Measurements from ENCODE around the gene NECTIN2.
"Not testable (repeated sequence)": the region's sequence is repeated elsewhere in the genome, so short reads cannot be mapped to it uniquely, and the experiment has no call there.

NECTIN2 gene

DNA sequence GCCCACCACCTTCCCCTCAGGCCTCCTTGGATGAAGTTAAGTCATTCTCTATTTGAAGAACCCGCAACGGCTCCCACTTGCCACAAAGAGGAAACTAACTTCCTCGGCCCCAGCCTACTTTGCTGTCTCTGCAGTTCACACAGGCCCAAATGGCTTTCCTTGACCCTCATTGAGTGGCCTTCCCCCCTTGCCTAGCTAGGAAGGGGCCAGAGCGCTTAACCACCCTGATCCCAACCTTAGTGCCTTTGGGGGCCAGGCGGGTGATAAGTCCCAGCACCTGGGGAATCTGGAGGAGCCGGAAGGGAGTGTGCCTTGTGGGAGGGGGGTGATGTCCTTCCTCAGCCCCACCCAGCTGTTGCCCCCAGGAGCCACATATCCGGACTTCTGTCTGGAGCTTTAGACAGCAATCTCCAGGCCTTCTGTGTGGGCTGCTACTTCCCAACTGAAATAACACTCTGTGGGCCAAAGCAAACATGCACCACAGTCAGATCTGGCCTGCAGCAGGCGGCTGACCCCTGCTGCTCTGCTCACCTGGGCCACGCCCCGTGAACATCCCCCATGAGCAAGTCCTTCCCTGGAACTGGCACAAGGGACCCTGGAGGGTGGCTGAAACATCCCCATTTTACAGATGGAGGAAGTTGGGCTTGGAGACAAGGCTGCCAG, 10.5 kb downstream of the NECTIN2 start:
- no peak overlapping the region for H2AFZ ChIP-seq (ENCODE audit: low read depth, low read length)
- H3K4me1 ChIP-seq (ENCODE audit: control insufficient read depth, insufficient read depth, low read depth, low read length) = peaks cover 18% of the 10 kb centered on the region
- peak overlapping the region; percentile 44 for H2AK5ac ChIP-seq (ENCODE audit: low read length, severe bottlenecking)
- peaks cover 1 to 31% of the 10 kb centered on the region in 2 experiments for H3K36me3 ChIP-seq (ENCODE audit: control insufficient read depth in 1 of 2, insufficient read depth in 2 of 2, low read depth in 1 of 2, low read length in 2 of 2)
- peak overlapping the region; percentile 39 for H3K27ac ChIP-seq (ENCODE audit: low read length, poor library complexity, severe bottlenecking)
- 89% methylated on average over 10 of the region's 10 CpGs for WGBS
- no peak overlapping the region for H4K91ac ChIP-seq (ENCODE audit: low read length)
- no peak overlapping the region for H3K18ac ChIP-seq (ENCODE audit: low read depth in 1 of 2, low read length in 2 of 2)
- H3K27me3 ChIP-seq (ENCODE audit: control insufficient read depth in 1 of 2, insufficient read depth in 1 of 2, low read length in 2 of 2) = no peaks in the 10 kb centered on the region
- H2BK5ac ChIP-seq (ENCODE audit: low read depth, low read length, poor library complexity, severe bottlenecking) = no peak overlapping the region
- DNase-seq = no peak
- no peak overlapping the region for H3K23ac ChIP-seq (ENCODE audit: low read length in 2 of 2)
- H3K14ac ChIP-seq (ENCODE audit: low read length in 2 of 2) = no peak overlapping the region
- H4K8ac ChIP-seq (ENCODE audit: low read length) = no peak overlapping the region
- no peak overlapping the region for H2BK15ac ChIP-seq (ENCODE audit: low read depth, poor library complexity, severe bottlenecking)
- no peak overlapping the region for H2BK120ac ChIP-seq (ENCODE audit: low read depth, low read length)
- H3K4me2 ChIP-seq (ENCODE audit: low read length, poor library complexity, severe bottlenecking) = no peak overlapping the region
- H3K4ac ChIP-seq (ENCODE audit: low read depth in 1 of 2, low read length in 2 of 2) = no peak overlapping the region
- H3K9me3 ChIP-seq (ENCODE audit: control insufficient read depth, low read length) = no peaks in the 10 kb centered on the region
- H3K4me3 ChIP-seq (ENCODE audit: insufficient read depth in 1 of 2, low read depth in 1 of 2, low read length in 2 of 2) = no peak overlapping the region
- H3K9ac ChIP-seq (ENCODE audit: low read length) = no peak overlapping the region
- H2BK12ac ChIP-seq (ENCODE audit: low read length in 2 of 2) = no peak overlapping the region
- peaks cover 13% of the 10 kb centered on the region for H3K79me1 ChIP-seq (replicated peaks; ENCODE audit: low read length, poor library complexity, severe bottlenecking)

DNA sequence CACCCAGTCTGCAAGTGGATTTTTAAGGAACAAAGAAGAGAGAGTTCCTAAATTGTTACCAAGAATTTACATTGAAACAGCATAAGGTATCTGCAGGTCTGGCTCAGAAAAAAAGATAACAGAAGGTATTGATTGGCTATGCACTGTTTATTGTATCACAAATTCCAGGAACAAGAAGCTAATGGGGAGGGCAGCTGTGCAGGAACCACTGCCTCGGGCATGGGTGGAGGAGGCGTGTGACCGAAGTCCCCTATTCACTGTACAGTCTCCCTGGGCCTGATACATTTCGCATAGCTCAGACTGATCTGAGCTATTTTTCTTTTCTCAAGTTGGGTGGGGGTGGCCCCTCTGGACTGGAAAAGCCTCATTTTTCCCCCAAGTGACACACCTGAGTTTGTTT, 11.7 kb downstream of the NECTIN2 start:
- peaks cover 4 to 30% of the 10 kb centered on the region in 2 experiments for H3K36me3 ChIP-seq (ENCODE audit: control insufficient read depth in 1 of 2, insufficient read depth in 2 of 2, low read depth in 1 of 2, low read length in 2 of 2)
- H3K23ac ChIP-seq (ENCODE audit: low read length in 2 of 2) = no peak overlapping the region
- H3K4me3 ChIP-seq (ENCODE audit: insufficient read depth in 1 of 2, low read depth in 1 of 2, low read length in 2 of 2) = no peak overlapping the region
- no peak overlapping the region for H4K91ac ChIP-seq (ENCODE audit: low read length)
- peaks cover 15% of the 10 kb centered on the region for H3K4me1 ChIP-seq (ENCODE audit: control insufficient read depth, insufficient read depth, low read depth, low read length)
- H2BK120ac ChIP-seq (ENCODE audit: low read depth, low read length) = no peak overlapping the region
- no peak overlapping the region for H3K9ac ChIP-seq (ENCODE audit: low read length)
- H2BK5ac ChIP-seq (ENCODE audit: low read depth, low read length, poor library complexity, severe bottlenecking) = no peak overlapping the region
- no peak overlapping the region for H3K4me2 ChIP-seq (ENCODE audit: low read length, poor library complexity, severe bottlenecking)
- peaks cover 14% of the 10 kb centered on the region for H3K79me1 ChIP-seq (replicated peaks; ENCODE audit: low read length, poor library complexity, severe bottlenecking)
- no peak overlapping the region for H2BK15ac ChIP-seq (ENCODE audit: low read depth, poor library complexity, severe bottlenecking)
- H2AK5ac ChIP-seq (ENCODE audit: low read length, severe bottlenecking) = no peak overlapping the region
- no peak overlapping the region for H3K27ac ChIP-seq (ENCODE audit: low read length, poor library complexity, severe bottlenecking)
- no peak overlapping the region for H2BK12ac ChIP-seq (ENCODE audit: low read length in 2 of 2)
- H3K14ac ChIP-seq (ENCODE audit: low read length in 2 of 2) = no peak overlapping the region
- H3K27me3 ChIP-seq (ENCODE audit: control insufficient read depth in 1 of 2, insufficient read depth in 1 of 2, low read length in 2 of 2) = no peaks in the 10 kb centered on the region
- H4K8ac ChIP-seq (ENCODE audit: low read length) = no peak overlapping the region
- H3K9me3 ChIP-seq (ENCODE audit: control insufficient read depth, low read length) = no peaks in the 10 kb centered on the region
- 93% methylated on average over 3 of the region's 4 CpGs for WGBS
- H3K18ac ChIP-seq (ENCODE audit: low read depth in 1 of 2, low read length in 2 of 2) = no peak overlapping the region
- DNase-seq = no peak
- H2AFZ ChIP-seq (ENCODE audit: low read depth, low read length) = no peak overlapping the region
- no peak overlapping the region for H3K4ac ChIP-seq (ENCODE audit: low read depth in 1 of 2, low read length in 2 of 2)

DNA sequence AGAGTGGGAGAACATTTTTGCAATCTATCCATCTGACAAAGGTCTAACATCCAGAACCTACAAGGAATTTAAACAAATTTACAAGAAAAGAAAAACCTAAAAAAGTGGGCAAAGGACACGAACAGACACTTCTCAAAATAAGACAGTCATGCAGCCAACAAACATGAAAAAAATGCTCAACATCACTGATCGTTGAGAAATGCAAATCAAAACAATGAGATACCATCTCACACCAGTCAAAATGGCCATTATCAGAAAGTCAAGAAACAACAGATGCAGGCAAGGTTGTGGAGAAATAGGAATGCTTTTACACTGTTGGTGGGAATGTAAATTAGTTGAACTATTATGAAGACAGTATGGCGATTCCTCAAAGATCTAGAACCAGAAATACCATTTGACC, 15.5 kb downstream of the NECTIN2 start:
- WGBS = 96% methylated on average over 2 of the region's 3 CpGs
- not testable (repeated sequence) for H2BK12ac ChIP-seq (ENCODE audit: low read length in 2 of 2); H2BK120ac ChIP-seq (ENCODE audit: low read depth, low read length); H3K4me2 ChIP-seq (ENCODE audit: low read length, poor library complexity, severe bottlenecking); DNase-seq; H3K18ac ChIP-seq (ENCODE audit: low read depth in 1 of 2, low read length in 2 of 2); H4K8ac ChIP-seq (ENCODE audit: low read length); H3K4me3 ChIP-seq (ENCODE audit: insufficient read depth in 1 of 2, low read depth in 1 of 2, low read length in 2 of 2); H4K91ac ChIP-seq (ENCODE audit: low read length); H2BK15ac ChIP-seq (ENCODE audit: low read depth, poor library complexity, severe bottlenecking); H3K27me3 ChIP-seq (ENCODE audit: control insufficient read depth in 1 of 2, insufficient read depth in 1 of 2, low read length in 2 of 2); H3K9me3 ChIP-seq (ENCODE audit: control insufficient read depth, low read length); H2BK5ac ChIP-seq (ENCODE audit: low read depth, low read length, poor library complexity, severe bottlenecking); H3K27ac ChIP-seq (ENCODE audit: low read length, poor library complexity, severe bottlenecking); H2AK5ac ChIP-seq (ENCODE audit: low read length, severe bottlenecking); H2AFZ ChIP-seq (ENCODE audit: low read depth, low read length); H3K9ac ChIP-seq (ENCODE audit: low read length); H3K23ac ChIP-seq (ENCODE audit: low read length in 2 of 2); H3K14ac ChIP-seq (ENCODE audit: low read length in 2 of 2); H3K4ac ChIP-seq (ENCODE audit: low read depth in 1 of 2, low read length in 2 of 2)
- H3K4me1 ChIP-seq (ENCODE audit: control insufficient read depth, insufficient read depth, low read depth, low read length) = peaks cover 12% of the 10 kb centered on the region
- peaks cover 16 to 31% of the 10 kb centered on the region in 2 experiments for H3K36me3 ChIP-seq (ENCODE audit: control insufficient read depth in 1 of 2, insufficient read depth in 2 of 2, low read depth in 1 of 2, low read length in 2 of 2)
- peaks cover 27% of the 10 kb centered on the region for H3K79me1 ChIP-seq (replicated peaks; ENCODE audit: low read length, poor library complexity, severe bottlenecking)

DNA sequence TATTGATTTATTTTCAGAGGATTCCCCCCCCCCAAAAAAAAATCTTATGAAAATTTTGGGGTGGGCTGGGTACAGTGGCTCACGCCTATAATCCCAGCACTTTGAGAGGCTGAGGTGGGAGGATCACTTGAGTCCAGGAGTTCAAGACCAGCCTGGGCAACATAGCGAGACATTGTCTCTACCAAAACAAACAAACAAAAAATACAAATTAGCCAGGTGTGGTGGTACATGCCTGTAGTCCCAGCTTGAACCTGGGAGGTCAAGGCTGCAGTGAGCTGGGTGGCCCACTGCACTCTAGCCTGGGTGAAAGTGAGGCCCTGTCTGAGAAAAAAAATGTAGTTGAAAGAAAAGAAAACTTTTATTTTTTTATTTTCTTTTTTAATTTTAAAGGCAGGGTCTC, 17.9 kb downstream of the NECTIN2 start:
- Histone ChIP-seq H3K4me2 (ENCODE audit: low read length, poor library complexity, severe bottlenecking) (no peak overlapping the region), H4K91ac (ENCODE audit: low read length) (no peak overlapping the region), H2BK15ac (ENCODE audit: low read depth, poor library complexity, severe bottlenecking) (no peak overlapping the region), H3K27me3 (ENCODE audit: control insufficient read depth in 1 of 2, insufficient read depth in 1 of 2, low read length in 2 of 2) (no peaks in the 10 kb centered on the region), H3K79me1 (replicated peaks; ENCODE audit: low read length, poor library complexity, severe bottlenecking) (peaks cover 29% of the 10 kb centered on the region), H3K9ac (ENCODE audit: low read length) (no peak overlapping the region), H4K8ac (ENCODE audit: low read length) (no peak overlapping the region), H3K18ac (ENCODE audit: low read depth in 1 of 2, low read length in 2 of 2) (no peak overlapping the region), H3K36me3 (ENCODE audit: control insufficient read depth in 1 of 2, insufficient read depth in 2 of 2, low read depth in 1 of 2, low read length in 2 of 2) (peaks cover 23 to 39% of the 10 kb centered on the region in 2 experiments), H3K4me1 (ENCODE audit: control insufficient read depth, insufficient read depth, low read depth, low read length) (peaks cover 6% of the 10 kb centered on the region), H2BK120ac (ENCODE audit: low read depth, low read length) (no peak overlapping the region), H3K23ac (ENCODE audit: low read length in 2 of 2) (no peak overlapping the region), H3K4ac (ENCODE audit: low read depth in 1 of 2, low read length in 2 of 2) (no peak overlapping the region), H2BK12ac (ENCODE audit: low read length in 2 of 2) (no peak overlapping the region), H2AFZ (ENCODE audit: low read depth, low read length) (no peak overlapping the region), H3K9me3 (ENCODE audit: control insufficient read depth, low read length) (no peaks in the 10 kb centered on the region), H2AK5ac (ENCODE audit: low read length, severe bottlenecking) (no peak overlapping the region), H3K27ac (ENCODE audit: low read length, poor library complexity, severe bottlenecking) (no peak overlapping the region), H2BK5ac (ENCODE audit: low read depth, low read length, poor library complexity, severe bottlenecking) (no peak overlapping the region), H3K4me3 (ENCODE audit: insufficient read depth in 1 of 2, low read depth in 1 of 2, low read length in 2 of 2) (no peak overlapping the region), H3K14ac (ENCODE audit: low read length in 2 of 2) (no peak overlapping the region)
- no peak for DNase-seq
- WGBS = no CpG with 5 or more reads among the region's 2 CpGs
